H1 (cell line): ENCODE measurements around the gene SH3PXD2B.

Experiments
- CHD2 ChIP-seq: IDR thresholded peaks from 2 replicates; pipeline ENCODE4 v1.6.1; 2012; ENCODE audit warnings: low read length, improper control_type of control experiment
- CTCF ChIP-seq, 3 experiments: IDR thresholded peaks; 1 replicate in 2 of 3; 2 replicates in 1 of 3; pipeline versions ENCODE4 v1.5.1 to v1.6.1; 2011; ENCODE audit warnings: low read length in 3 of 3, mild to moderate bottlenecking in 3 of 3, inconsistent platforms in 2 of 3, low read depth in 1 of 3, moderate library complexity in 1 of 3; ENCODE audit not compliant: insufficient read depth in 1 of 3; ENCODE audit errors: control extremely low read depth in 1 of 3
- EZH2 ChIP-seq: fragments of 200-600 bp; sonication (generic); IDR thresholded peaks from 2 replicates; pipeline ENCODE4 v1.7.1; 2012; ENCODE audit warnings: low read depth, mild to moderate bottlenecking, moderate library complexity, low read length, inconsistent platforms; ENCODE audit not compliant: severe bottlenecking
- GABPA ChIP-seq: IDR thresholded peaks from 2 replicates; pipeline ENCODE4 v1.6.1; 2011; ENCODE audit warnings: mild to moderate bottlenecking, low read length, moderate library complexity, borderline replicate concordance; ENCODE audit not compliant: insufficient read depth
- HDAC6 ChIP-seq: IDR thresholded peaks from one replicate; pipeline ENCODE4 v1.7.1; 2012; ENCODE audit warnings: low read depth, mild to moderate bottlenecking, inconsistent platforms, low read length, moderate library complexity
- KDM5A ChIP-seq: fragments of 200-600 bp; IDR thresholded peaks from 2 replicates; pipeline ENCODE4 v1.7.1; 2012; ENCODE audit warnings: mild to moderate bottlenecking, low read length, inconsistent platforms, mixed read lengths
- POLR2A ChIP-seq, 2 experiments: IDR thresholded peaks; 1 replicate in 1 of 2; 2 replicates in 1 of 2; pipeline ENCODE4 v1.6.1; 2011; ENCODE audit warnings: low read depth in 2 of 2, low read length in 2 of 2, mild to moderate bottlenecking in 2 of 2; ENCODE audit errors: control extremely low read depth in 1 of 2
- POLR2AphosphoS5 ChIP-seq: IDR thresholded peaks from 2 replicates; pipeline ENCODE4 v1.6.1; 2011; ENCODE audit warnings: low read depth, low read length
- RAD21 ChIP-seq, 2 experiments: IDR thresholded peaks in 1 of 2; conservative IDR thresholded peaks in 1 of 2; 2 replicates each; pipeline ENCODE4 v1.6.1; 2011; ENCODE audit warnings: low read depth in 2 of 2, low read length in 2 of 2, improper control_type of control experiment in 1 of 2, inconsistent platforms in 1 of 2, mild to moderate bottlenecking in 1 of 2, moderate library complexity in 1 of 2
- RFX5 ChIP-seq: IDR thresholded peaks from 2 replicates; pipeline ENCODE4 v1.6.1; 2011; ENCODE audit warnings: low read depth, low read length, improper control_type of control experiment, borderline replicate concordance

GRCh38 chr5:172383191-172383802 is 71.0 kb downstream of the SH3PXD2B start:
- TF ChIP-seq POLR2AphosphoS5 (no peak), CTCF (IDR thresholded peaks at IDR 0.05; ENCODE audit: control extremely low read depth in 1 of 3, insufficient read depth in 1 of 3, low read depth in 1 of 3, low read length in 3 of 3) (no peak), RAD21 (IDR thresholded peaks at IDR 0.05 in 1 of 2, conservative IDR thresholded peaks at IDR 0.05 in 1 of 2; ENCODE audit: low read depth in 2 of 2, low read length in 2 of 2) (no peak), POLR2A (IDR thresholded peaks at IDR 0.05; ENCODE audit: control extremely low read depth in 1 of 2, low read depth in 2 of 2, low read length in 2 of 2) (no peak; a peak in 1 of 3 replicates), EZH2 (no peak), GABPA (no peak), HDAC6 (no peak), RFX5 (no peak), KDM5A (no peak), CHD2 (no peak)
